Adrenal gland (tissue), 5 donors: ENCODE measurements around the gene TOX2.

Experiments used
- CTCF ChIP-seq, 6 experiments: fragments of 450-650 bp in 4 of 6; fragments of 200-600 bp in 2 of 6; sonication (generic) in 1 of 6; IDR thresholded peaks; 1 replicate in 5 of 6; 2 replicates in 1 of 6; pipeline versions ENCODE4 v1.5.1 to v1.8.0; 2016 to 2021; ENCODE audit warnings: antibody characterized with exemption in 6 of 6, mild to moderate bottlenecking in 2 of 6, moderate library complexity in 1 of 6
- POLR2A ChIP-seq, 2 donors: fragments of 450-650 bp; IDR thresholded peaks; one replicate each; pipeline ENCODE4 v1.6.1; 2017; ENCODE audit warnings: antibody characterized with exemption in 2 of 2, mild to moderate bottlenecking in 2 of 2, moderate library complexity in 1 of 2
- donor health status: DM: no; HTN: no; CAD: no.

- TF ChIP-seq CTCF (IDR thresholded peaks at IDR 0.05) (no peak), POLR2A (IDR thresholded peaks at IDR 0.05) (no peak)
These were observed 8.0 kb downstream of the TOX2 start for GRCh38 chr20:43922614-43923013.
